ENCODE measurements around the gene BICD2.

BICD2 gene

DNA sequence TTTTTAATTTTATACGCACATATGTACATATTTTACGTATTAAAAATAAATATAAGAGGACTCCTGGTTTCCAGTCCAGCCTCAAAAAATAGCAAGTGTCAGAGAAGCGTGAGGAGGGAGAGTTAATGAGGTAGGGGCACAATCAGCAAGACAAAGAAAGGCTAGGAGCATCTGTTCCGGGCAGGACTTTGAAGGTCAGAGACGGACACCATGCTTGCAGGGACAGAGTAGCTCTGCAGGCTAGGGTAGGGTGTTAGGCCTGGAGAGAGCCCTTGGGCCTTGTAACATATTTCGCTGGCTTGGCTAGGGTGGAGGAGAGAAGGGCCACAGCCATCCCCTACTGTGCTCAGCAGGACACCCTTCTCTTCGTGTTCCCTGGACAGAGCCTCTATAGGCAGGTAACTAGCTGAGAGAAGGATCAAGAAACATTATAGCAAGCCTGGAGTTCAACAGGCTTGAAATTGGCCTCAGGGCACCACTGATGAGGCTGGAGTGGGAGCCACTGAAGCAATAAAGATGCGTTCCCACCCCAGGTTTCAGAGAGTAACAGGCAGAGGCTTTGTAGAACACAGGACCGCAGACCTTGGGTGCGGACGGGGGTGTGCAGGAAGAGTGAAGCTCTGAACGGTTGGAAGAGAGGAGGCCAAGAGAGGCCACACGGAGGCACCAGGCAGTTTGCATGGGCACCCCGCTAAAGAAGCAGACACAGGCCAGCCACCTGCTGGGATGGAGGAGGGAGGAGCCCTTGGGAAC is 85.0 kb downstream of the BICD2 start:
- TF ChIP-seq, protein P1, sequence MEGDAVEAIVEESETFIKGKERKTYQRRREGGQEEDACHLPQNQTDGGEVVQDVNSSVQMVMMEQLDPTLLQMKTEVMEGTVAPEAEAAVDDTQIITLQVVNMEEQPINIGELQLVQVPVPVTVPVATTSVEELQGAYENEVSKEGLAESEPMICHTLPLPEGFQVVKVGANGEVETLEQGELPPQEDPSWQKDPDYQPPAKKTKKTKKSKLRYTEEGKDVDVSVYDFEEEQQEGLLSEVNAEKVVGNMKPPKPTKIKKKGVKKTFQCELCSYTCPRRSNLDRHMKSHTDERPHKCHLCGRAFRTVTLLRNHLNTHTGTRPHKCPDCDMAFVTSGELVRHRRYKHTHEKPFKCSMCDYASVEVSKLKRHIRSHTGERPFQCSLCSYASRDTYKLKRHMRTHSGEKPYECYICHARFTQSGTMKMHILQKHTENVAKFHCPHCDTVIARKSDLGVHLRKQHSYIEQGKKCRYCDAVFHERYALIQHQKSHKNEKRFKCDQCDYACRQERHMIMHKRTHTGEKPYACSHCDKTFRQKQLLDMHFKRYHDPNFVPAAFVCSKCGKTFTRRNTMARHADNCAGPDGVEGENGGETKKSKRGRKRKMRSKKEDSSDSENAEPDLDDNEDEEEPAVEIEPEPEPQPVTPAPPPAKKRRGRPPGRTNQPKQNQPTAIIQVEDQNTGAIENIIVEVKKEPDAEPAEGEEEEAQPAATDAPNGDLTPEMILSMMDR (IDR thresholded peaks at IDR 0.05; ENCODE audit: extremely low read depth, insufficient read depth, missing control alignments): no peak
- in situ Hi-C loops (cut with MboI; ENCODE audit: low pct_unique_long_range_greater_than_20kb, low sequenced_read_pairs, unreplicated experiment): no loop called here
- DNase-seq (ENCODE audit: low spot score): no peak

DNA sequence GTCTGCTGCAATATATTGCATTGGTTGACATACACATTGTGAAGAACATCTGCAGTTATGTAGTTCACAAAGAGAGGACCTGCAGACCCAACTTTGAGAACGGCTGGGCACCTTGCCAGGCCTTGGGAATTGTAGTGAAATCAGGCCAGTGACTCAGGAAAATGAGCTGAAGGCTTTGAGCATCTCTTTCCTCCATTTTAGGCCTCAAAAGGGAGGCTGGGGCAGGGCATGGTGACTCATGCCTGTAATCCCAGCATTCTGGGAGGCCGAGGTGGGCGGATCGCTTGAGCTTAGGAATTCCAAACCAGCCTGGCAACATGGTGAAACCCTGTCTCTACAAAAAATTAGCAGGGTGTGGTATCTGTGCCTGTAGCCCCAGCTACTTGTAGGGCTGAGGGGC is 93.3 kb downstream of the BICD2 start:
- in situ Hi-C loops (cut with MboI; ENCODE audit: low pct_unique_long_range_greater_than_20kb, low sequenced_read_pairs, unreplicated experiment): no loop called here
- TF ChIP-seq, protein P1 (IDR thresholded peaks at IDR 0.05; ENCODE audit: extremely low read depth, insufficient read depth, missing control alignments): no peak
- DNase-seq (ENCODE audit: low spot score): no peak

DNA sequence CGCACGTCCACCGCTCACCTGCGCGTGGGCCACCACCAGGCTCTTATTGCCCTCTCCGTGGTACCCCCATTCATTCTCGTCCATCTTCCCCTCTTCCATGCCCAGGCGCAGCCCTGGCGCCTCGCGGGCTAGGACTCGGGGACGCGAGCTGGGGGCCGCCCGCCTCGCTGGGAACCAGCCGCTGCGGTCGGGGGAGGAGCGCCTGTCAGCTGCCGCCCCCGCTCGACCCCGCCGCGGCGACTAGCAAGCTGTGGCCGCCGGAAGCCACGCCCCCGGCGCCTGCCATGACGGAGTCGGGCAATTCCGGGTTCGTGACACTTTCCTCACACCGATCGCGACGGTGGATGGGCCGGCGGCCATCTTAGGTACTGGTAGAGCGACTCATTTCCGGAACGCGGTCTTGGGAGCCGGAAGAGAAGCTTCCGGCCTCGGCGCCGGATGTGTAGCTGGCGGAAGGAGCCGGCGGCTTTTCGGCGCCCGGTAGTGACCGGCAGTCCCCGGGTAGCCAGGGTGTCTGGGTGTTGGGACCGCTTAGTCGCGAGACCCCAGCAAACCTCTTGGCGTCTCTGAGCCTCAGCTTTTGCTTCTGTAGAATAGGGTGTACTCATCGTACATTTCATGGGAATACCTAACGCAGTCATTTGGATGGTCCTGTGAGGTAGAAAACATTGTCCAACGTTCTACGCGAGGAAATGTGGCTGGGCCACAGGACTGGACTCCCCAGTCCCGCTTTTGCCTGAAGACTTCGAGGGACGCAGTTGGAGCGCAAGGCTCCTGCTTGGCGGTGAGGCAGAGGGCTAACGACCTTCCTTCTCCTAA is 94.5 kb downstream of the BICD2 start, which contains the start of gene IPPK:
Gene IPPK, minus strand, starts transcription at position 242 of the 819 bp plus-strand sequence. Its CDS starts 143 bp downstream, at position 99.
- in situ Hi-C loops (cut with MboI; ENCODE audit: low pct_unique_long_range_greater_than_20kb, low sequenced_read_pairs, unreplicated experiment): no loop called here
- DNase-seq (ENCODE audit: low spot score): peak; percentile 99

DNA sequence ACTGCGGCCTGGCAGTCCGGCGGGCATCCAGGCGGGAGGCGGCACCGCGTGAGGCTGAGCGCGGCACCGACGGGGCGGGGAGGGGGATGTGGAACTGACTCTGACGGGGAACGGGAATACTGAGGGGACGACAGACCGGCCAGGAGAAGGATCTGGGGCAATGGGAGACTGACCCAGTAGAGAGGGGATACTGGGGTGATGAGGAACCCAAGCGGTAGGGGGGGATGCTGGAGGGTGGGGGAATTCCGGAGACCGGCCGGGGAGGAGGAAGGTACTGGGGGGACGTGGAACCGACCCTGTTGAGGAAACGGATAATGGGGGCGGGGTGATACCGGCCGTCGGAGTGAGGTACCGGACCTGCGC is 95.1 kb downstream of the BICD2 start:
- DNase-seq (ENCODE audit: low spot score): no peak
- in situ Hi-C loops (cut with MboI; ENCODE audit: low pct_unique_long_range_greater_than_20kb, low sequenced_read_pairs, unreplicated experiment): no loop called here
- TF ChIP-seq, protein P1 (IDR thresholded peaks at IDR 0.05; ENCODE audit: extremely low read depth, insufficient read depth, missing control alignments): no peak

More for the DNA sequence above, 94.5 kb downstream of the BICD2 start, which contains the start of gene IPPK:
- TF ChIP-seq, protein P1 (IDR thresholded peaks at IDR 0.05; ENCODE audit: extremely low read depth, insufficient read depth, missing control alignments): no peak

DNA sequence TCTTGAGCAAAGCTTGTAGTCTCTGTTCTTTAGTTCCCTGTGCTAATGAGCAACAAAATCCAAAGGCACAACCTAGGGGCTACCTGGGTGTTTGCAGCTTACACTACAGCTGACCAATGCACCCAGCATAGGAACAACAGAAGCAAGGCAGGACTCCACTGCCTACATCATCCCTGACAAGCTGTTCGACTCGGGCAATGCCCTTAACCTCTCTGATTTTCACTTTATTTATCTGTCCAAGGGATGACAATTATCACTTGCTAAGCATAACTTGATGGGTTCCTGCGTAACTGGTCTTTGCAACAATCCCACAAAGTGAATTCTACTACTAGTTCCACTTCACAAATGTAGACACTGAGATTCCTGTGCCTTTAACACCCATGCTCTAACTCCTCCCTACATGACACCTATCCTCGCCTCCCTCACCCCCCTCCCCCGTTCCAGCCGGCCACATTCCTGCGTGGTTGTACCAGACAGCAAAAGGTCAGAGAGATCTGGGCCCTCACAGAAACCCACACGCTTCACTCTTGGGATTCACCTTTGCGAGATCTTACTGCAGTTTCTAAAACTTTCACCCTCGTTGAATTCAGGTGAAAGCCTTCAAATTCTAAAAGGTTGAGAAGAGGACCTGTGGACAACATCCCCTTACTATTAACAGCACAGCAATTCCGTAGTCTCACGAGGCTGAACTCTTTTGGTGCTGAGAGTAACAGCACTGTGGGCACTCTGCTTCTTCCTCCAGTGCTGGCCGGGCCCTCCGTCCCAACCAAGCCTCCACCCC is 95.7 kb downstream of the BICD2 start:
- peak; percentile 49 for DNase-seq (ENCODE audit: low spot score)
- in situ Hi-C loops (cut with MboI; ENCODE audit: low pct_unique_long_range_greater_than_20kb, low sequenced_read_pairs, unreplicated experiment): no loop called here

More for the DNA sequence above, 95.7 kb downstream of the BICD2 start:
- TF ChIP-seq, protein P1 (IDR thresholded peaks at IDR 0.05; ENCODE audit: extremely low read depth, insufficient read depth, missing control alignments): no peak

All from GM13977 (cell line).